Nephron (organoid): ENCODE results near the gene ZACN.
A peak's percentile ranks its signal among the peaks of the same experiment; 100 is the strongest.

Experiments used
- H3K27ac Mint-ChIP-seq, 3 experiments: 2 replicates each; pipeline ENCODE4 v1.8.0; 2020; ENCODE audit warnings: mixed read lengths in 3 of 3, mild to moderate bottlenecking in 2 of 3, moderate library complexity in 1 of 3
- H3K27me3 Mint-ChIP-seq: 2 replicates; pipeline ENCODE4 v1.8.0; 2021; ENCODE audit warnings: low read depth, mild to moderate bottlenecking, moderate library complexity, mixed read lengths
- H3K36me3 Mint-ChIP-seq: 2 replicates; pipeline ENCODE4 v1.8.0; 2020; ENCODE audit warnings: low read depth, mixed read lengths
- H3K4me1 Mint-ChIP-seq: 2 replicates; pipeline ENCODE4 v1.8.0; 2020; ENCODE audit warnings: mixed read lengths
- H3K4me3 Mint-ChIP-seq, 3 experiments: 2 replicates each; pipeline ENCODE4 v1.8.0; 2020; ENCODE audit warnings: mild to moderate bottlenecking in 3 of 3, mixed read lengths in 3 of 3, moderate library complexity in 2 of 3
- H3K9me3 Mint-ChIP-seq: 2 replicates; pipeline ENCODE4 v1.8.0; 2020; ENCODE audit warnings: mixed read lengths
- TF ChIP-seq, protein P1 (sequence below), 3 experiments: fragments of 200-600 bp; sonication (generic); IDR thresholded peaks; one replicate each; pipeline ENCODE4 v1.5.0; 2021; ENCODE audit warnings: antibody characterized with exemption in 3 of 3; ENCODE audit not compliant: unreplicated experiment in 3 of 3

The ZACN gene

DNA sequence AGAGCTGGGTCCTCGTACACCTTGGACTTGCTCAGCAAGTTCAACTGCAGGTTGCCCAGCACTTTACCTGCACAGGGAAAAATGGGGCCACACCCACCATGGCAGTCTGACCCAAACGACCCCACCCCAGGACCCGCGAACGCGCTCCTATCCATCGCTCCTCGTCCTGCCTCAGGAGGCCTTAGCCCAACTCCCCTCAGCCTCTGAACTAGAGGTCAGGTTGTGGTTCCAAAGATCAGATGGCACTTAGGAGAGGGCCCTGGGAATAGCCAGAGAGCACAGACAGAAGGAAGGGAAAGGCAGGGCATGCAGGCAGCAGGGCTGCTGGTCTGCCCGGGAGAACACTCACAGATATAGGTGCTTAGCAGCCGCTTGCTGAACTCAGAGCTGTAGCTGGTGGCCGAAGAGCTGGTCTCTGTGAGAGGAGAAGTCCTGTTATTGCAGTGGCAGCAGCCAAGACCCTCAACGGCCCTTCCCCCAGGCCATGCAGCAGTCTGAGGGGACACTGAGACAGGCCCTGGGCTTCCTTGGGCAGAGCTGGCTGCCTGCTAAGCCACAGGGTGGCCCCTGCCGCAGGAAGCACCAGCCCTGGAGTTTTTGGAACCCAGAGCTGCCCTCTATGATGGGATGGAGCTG is 6.9 kb downstream of the ZACN start:
- peaks cover 4% of the 10 kb centered on the region for H3K27me3 Mint-ChIP-seq
- no peaks in the 10 kb centered on the region for H3K9me3 Mint-ChIP-seq
- H3K4me3 Mint-ChIP-seq: no peak overlapping the region
- TF ChIP-seq, protein P1, sequence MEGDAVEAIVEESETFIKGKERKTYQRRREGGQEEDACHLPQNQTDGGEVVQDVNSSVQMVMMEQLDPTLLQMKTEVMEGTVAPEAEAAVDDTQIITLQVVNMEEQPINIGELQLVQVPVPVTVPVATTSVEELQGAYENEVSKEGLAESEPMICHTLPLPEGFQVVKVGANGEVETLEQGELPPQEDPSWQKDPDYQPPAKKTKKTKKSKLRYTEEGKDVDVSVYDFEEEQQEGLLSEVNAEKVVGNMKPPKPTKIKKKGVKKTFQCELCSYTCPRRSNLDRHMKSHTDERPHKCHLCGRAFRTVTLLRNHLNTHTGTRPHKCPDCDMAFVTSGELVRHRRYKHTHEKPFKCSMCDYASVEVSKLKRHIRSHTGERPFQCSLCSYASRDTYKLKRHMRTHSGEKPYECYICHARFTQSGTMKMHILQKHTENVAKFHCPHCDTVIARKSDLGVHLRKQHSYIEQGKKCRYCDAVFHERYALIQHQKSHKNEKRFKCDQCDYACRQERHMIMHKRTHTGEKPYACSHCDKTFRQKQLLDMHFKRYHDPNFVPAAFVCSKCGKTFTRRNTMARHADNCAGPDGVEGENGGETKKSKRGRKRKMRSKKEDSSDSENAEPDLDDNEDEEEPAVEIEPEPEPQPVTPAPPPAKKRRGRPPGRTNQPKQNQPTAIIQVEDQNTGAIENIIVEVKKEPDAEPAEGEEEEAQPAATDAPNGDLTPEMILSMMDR (IDR thresholded peaks at IDR 0.05; ENCODE audit: unreplicated experiment in 3 of 3): no peak
- H3K36me3 Mint-ChIP-seq: peaks cover 27% of the 10 kb centered on the region
- peaks cover 16% of the 10 kb centered on the region for H3K4me1 Mint-ChIP-seq
- no peak overlapping the region for H3K27ac Mint-ChIP-seq

DNA sequence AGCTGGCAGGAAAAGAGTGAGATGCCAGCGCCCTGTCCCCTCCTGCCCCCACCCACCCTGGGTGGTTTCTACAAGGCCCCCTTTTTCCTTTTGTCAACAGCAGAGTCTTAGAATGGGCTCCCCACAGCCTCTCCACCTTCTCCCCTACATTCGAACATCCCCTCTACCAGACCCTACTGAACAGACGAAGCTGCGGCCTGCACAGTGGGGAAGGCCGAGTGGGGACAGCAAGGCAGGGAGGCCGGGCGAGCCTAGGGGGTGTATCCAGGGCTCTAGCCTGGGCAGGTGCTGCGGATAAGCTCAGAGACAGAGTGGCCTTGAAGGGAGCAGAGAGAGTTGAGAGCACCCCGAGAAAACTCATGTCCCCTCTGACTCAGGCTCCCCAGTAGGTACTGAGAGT is 7.4 kb downstream of the ZACN start:
- Mint-ChIP-seq H3K27ac (no peak overlapping the region), H3K27me3 (no peaks in the 10 kb centered on the region), H3K4me3 (no peak overlapping the region), H3K9me3 (no peaks in the 10 kb centered on the region), H3K4me1 (peaks cover 13% of the 10 kb centered on the region), H3K36me3 (peaks cover 32% of the 10 kb centered on the region)
- TF ChIP-seq, protein P1 (IDR thresholded peaks at IDR 0.05; ENCODE audit: unreplicated experiment in 3 of 3): no peak

DNA sequence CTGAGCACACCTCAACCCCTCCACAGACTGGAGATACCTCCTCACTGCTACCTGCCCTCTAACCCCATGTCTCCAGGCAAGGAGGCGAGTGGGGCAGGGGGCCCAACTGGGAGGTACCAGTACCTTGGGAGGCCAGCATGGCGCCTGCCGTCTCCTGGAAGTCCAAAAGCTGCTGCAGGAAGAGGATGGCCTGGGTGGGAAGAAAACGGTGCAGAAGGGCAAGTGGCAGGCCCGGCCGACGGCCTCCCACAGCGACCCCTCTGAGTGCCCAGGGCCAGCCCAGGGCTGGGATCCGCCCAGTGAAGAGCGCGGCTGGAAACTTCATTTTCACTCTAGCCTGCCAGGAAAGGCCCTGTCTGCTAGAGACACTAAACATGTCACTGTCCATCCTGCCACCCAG is 8.5 kb downstream of the ZACN start:
- H3K4me3 Mint-ChIP-seq: no peak overlapping the region
- no peaks in the 10 kb centered on the region for H3K9me3 Mint-ChIP-seq
- no peaks in the 10 kb centered on the region for H3K27me3 Mint-ChIP-seq
- peaks cover 38% of the 10 kb centered on the region for H3K36me3 Mint-ChIP-seq
- peaks cover 4% of the 10 kb centered on the region for H3K4me1 Mint-ChIP-seq
- TF ChIP-seq, protein P1 (IDR thresholded peaks at IDR 0.05; ENCODE audit: unreplicated experiment in 3 of 3): no peak
- H3K27ac Mint-ChIP-seq: no peak overlapping the region

DNA sequence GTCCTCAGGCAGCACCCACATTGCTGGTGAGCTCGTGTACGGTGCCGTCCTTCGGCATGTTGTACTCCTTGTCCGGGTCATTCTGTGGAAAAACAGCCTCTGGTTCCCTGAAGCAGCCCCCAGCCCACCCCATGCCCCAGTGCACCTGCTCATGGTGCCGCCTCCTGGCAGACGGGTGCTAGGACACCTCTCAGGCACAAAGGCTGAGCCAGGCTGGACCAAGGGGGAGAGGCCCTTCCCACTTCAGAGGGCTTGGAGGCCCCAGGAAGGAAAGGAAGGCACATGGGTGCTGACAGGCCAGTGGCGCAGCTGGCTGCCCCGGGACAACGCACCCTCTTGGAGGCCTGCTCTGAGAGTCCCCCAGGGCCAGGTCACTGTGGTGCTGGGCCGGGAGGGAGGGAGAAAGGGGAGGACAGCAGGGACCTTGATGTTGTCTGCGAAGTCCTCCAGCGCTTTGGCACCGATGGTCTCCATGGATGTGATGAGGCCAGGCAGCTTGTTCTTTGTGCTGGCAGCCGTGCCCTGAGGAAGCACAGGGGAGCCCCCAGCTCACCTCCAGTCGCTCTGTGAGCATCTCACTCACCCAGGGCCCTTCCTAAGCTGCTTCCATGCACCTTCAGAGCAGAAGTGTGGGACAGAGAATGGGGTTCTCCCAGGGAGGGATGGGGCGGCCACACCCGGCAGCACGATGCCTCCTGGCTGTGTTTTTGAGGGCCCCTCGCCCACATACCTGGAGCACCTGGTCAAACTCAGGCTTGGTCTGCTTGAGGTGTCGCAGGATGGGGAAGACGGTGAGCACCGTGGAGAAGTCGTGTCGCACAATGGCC is 9.3 kb downstream of the ZACN start:
- Mint-ChIP-seq H3K4me3 (no peak overlapping the region), H3K27me3 (no peaks in the 10 kb centered on the region), H3K36me3 (peaks cover 38% of the 10 kb centered on the region), H3K9me3 (no peaks in the 10 kb centered on the region), H3K4me1 (no peaks in the 10 kb centered on the region), H3K27ac (no peak overlapping the region)
- TF ChIP-seq, protein P1 (IDR thresholded peaks at IDR 0.05; ENCODE audit: unreplicated experiment in 3 of 3): peak in 2 of 3 experiments; percentile 10 to 14

DNA sequence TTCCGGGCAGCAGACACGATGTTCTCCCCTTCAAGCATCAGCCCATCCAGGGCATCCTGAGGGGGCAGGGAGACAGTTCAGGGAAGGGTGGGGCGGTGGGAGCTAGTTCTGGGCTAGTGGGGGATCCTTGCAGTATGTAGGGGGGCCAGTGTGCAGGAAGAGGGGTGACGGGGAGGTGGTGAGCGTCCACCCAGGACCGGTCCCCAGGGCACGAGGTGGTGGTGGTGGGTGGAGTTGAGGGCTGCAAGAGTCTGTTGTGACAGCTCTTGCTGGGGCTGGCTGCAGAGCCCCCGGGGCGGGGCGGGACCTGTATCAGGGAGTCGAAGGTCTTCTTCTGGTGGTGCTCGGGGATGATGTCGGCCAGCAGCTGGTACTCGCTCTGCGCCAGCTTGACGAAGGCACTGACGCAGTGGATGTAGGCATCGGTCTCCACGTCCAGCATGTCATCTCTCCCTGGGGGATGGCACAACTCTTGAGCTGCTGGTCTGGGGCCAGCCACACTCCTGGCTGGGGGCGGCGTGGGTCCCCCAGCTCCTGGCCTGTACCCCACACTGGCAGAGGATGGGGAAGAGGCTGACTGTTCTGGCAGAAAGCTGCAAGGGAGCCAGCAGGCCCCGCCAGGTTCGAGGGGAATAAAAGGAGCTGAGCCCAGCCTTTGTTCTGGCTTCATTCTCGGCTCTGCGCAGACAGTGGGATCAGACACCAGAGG is 10.0 kb downstream of the ZACN start:
- no peaks in the 10 kb centered on the region for H3K27me3 Mint-ChIP-seq

More for the DNA sequence above, 10.0 kb downstream of the ZACN start:
- Mint-ChIP-seq H3K36me3 (peaks cover 43% of the 10 kb centered on the region), H3K27ac (no peak overlapping the region), H3K4me1 (no peaks in the 10 kb centered on the region), H3K4me3 (no peak overlapping the region), H3K9me3 (no peaks in the 10 kb centered on the region)
- TF ChIP-seq, protein P1 (IDR thresholded peaks at IDR 0.05; ENCODE audit: unreplicated experiment in 3 of 3): no peak
